Effector CD4-positive, alpha-beta T cell (primary cell): ENCODE results near the gene ITGA2.
"Not testable (repeated sequence)": the region's sequence is repeated elsewhere in the genome, so short reads cannot be mapped to it uniquely, and the experiment has no call there.

Experiments used
- DNase-seq: peaks from one replicate; pipeline ENCODE4 v3.0.0-alpha.2; 2020

ITGA2 gene

GRCh38 chr5:53109443-53110127 lies 120.4 kb downstream of the ITGA2 start, which contains the start of gene MOCS2:
TSS of gene MOCS2 (minus strand) at chr5:53109757. CDS start at chr5:53107174, 2,583 bp downstream.
- peak; percentile 87 for DNase-seq

GRCh38 chr5:53110156-53110555 lies 121.0 kb downstream of the ITGA2 start:
- DNase-seq, result no peak

- DNase-seq, result no peak
Measured at GRCh38 chr5:53111139-53111538, 122.0 kb downstream of the ITGA2 start.

GRCh38 chr5:53112307-53112706 lies 123.2 kb downstream of the ITGA2 start:
- DNase-seq, result not testable (repeated sequence)

GRCh38 chr5:53112909-53113308 lies 123.8 kb downstream of the ITGA2 start:
- DNase-seq, result no peak

GRCh38 chr5:53113947-53114346 lies 124.8 kb downstream of the ITGA2 start:
- DNase-seq, result no peak

- no peak for DNase-seq
Measured at GRCh38 chr5:53114988-53115387, 125.8 kb downstream of the ITGA2 start.

- no peak for DNase-seq
Measured at GRCh38 chr5:53116597-53116996, 127.4 kb downstream of the ITGA2 start.

GRCh38 chr5:53118879-53119278 lies 129.7 kb downstream of the ITGA2 start:
- no peak for DNase-seq

- no peak for DNase-seq
Measured at GRCh38 chr5:53120165-53120564, 131.0 kb downstream of the ITGA2 start.

- DNase-seq, result no peak
Measured at GRCh38 chr5:53123702-53124101, 134.6 kb downstream of the ITGA2 start.

GRCh38 chr5:53126521-53126920 lies 137.4 kb downstream of the ITGA2 start:
- DNase-seq, result no peak

- no peak for DNase-seq
Measured at GRCh38 chr5:53127107-53127506, 138.0 kb downstream of the ITGA2 start.

- no peak for DNase-seq
Measured at GRCh38 chr5:53128481-53128880, 139.3 kb downstream of the ITGA2 start.

- DNase-seq, result no peak
Measured at GRCh38 chr5:53130266-53130665, 141.1 kb downstream of the ITGA2 start.

GRCh38 chr5:53133020-53133419 lies 143.9 kb downstream of the ITGA2 start:
- DNase-seq, result no peak
